Spleen (tissue), 11 donors: Measurements from ENCODE around the gene ENGASE. TPM values are rescaled to one million over a fixed set of nuclear protein-coding genes. Genes with fewer than 3 reads are reported as not detected.

Experiments
- DNase-seq: peaks from one replicate; pipeline ENCODE4 v3.0.0-alpha.2; 2020
- H3K27ac ChIP-seq, 8 donors: fragments of 200-600 bp; sonication (generic) in 7 of 8; 1 replicate in 4 of 8; 2 replicates in 4 of 8; pipeline versions ENCODE4 v1.5.0 to v1.8.0; 2016 to 2021; ENCODE audit warnings: inconsistent platforms in 4 of 8, mild to moderate bottlenecking in 4 of 8, moderate library complexity in 1 of 8
- H3K27me3 ChIP-seq, 7 donors: fragments of 200-600 bp; sonication (generic) in 6 of 7; replicated peaks in 1 of 7; 1 replicate in 4 of 7; 2 replicates in 3 of 7; pipeline versions ENCODE4 v1.5.0 to v1.8.0; 2016 to 2021; ENCODE audit warnings: inconsistent platforms in 3 of 7, mild to moderate bottlenecking in 1 of 7
- H3K36me3 ChIP-seq, 6 donors: fragments of 200-600 bp; sonication (generic) in 5 of 6; 1 replicate in 4 of 6; 2 replicates in 2 of 6; pipeline versions ENCODE4 v1.5.0 to v1.8.0; 2016 to 2021; ENCODE audit warnings: inconsistent platforms in 2 of 6
- H3K4me1 ChIP-seq, 6 donors: fragments of 200-600 bp; sonication (generic) in 5 of 6; 1 replicate in 3 of 6; 2 replicates in 3 of 6; pipeline versions ENCODE4 v1.5.0 to v1.8.0; 2016 to 2021; ENCODE audit warnings: inconsistent platforms in 3 of 6
- H3K4me3 ChIP-seq, 8 donors: fragments of 200-600 bp; sonication (generic) in 7 of 8; 1 replicate in 4 of 8; 2 replicates in 4 of 8; pipeline versions ENCODE4 v1.5.0 to v1.8.0; 2016 to 2021; ENCODE audit warnings: inconsistent platforms in 4 of 8, mild to moderate bottlenecking in 4 of 8, moderate library complexity in 2 of 8
- H3K9me3 ChIP-seq, 8 donors: fragments of 200-600 bp; sonication (generic) in 7 of 8; 1 replicate in 4 of 8; 2 replicates in 4 of 8; pipeline versions ENCODE4 v1.5.0 to v1.8.0; 2016 to 2021; ENCODE audit warnings: inconsistent platforms in 4 of 8
- POLR2A ChIP-seq, 3 donors: fragments of 450-650 bp; IDR thresholded peaks; one replicate each; pipeline ENCODE4 v1.5.1; 2017; ENCODE audit warnings: antibody characterized with exemption in 3 of 3, mild to moderate bottlenecking in 1 of 3
- POLR2AphosphoS5 ChIP-seq, 3 donors: sonication (generic); formaldehyde crosslinking; IDR thresholded peaks; one replicate each; pipeline ENCODE4 v1.5.1; 2017; ENCODE audit warnings: antibody characterized with exemption in 3 of 3
- WGBS, 5 donors: extraction: QIAGEN DNeasy Blood & Tissue Kit in 3 of 5; methylation state at CpG; one replicate each; pipeline versions ENCODE4 v1.1.5 to v1.1.7; 2013 to 2018; 5-methylcytosine and 5-hydroxymethylcytosine counted together
- intact Hi-C: fragments of 100-400 bp; cut with DNase I; formaldehyde crosslinking; loops from one replicate; pipeline ENCODE4 v1.15.0; 2023; ENCODE audit warnings: low total_unique reads
- polyA plus RNA-seq, 3 donors: library from polyadenylated mRNA; stranded (reverse); fragments of 200-250 nt; gene quantifications; one replicate each; pipeline ENCODE4 v1.2.1, GENCODE V29; 2013
- total RNA-seq, 7 donors: library from RNA; depleted of rRNA in 3 of 7; stranded (reverse); fragments of >200 nt in 3 of 7; fragmentation: NEBNext Ultra II Directional in 4 of 7; extraction: Animal tissue kit (Norgen Biotek cat#: 25700) in 4 of 7; gene quantifications; one replicate each; pipeline versions ENCODE4 v1.1.0 to v1.2.1, GENCODE V29; 2016 to 2021
- TF ChIP-seq, protein P1 (sequence below), 11 experiments: fragments of 200-600 bp in 7 of 11; fragments of 450-650 bp in 4 of 11; sonication (generic) in 4 of 11; IDR thresholded peaks in 8 of 11; conservative IDR thresholded peaks in 3 of 11; 1 replicate in 7 of 11; 2 replicates in 4 of 11; pipeline versions ENCODE4 v1.4.0 to v1.8.0; 2016 to 2021; ENCODE audit warnings: antibody characterized with exemption in 11 of 11, inconsistent platforms in 4 of 11, mild to moderate bottlenecking in 1 of 11
- donor health status: healthy with polysubstance abuse.
- donor health status: DM: no; HTN: no; CAD: no; lungs with moderate emphysema.
- donor health status: DM: no; HTN: no; CAD: no.
- donor health status: Bipolar disorder and iron deficiency.
- donor health status: healthy.
- donor health status: DM: no; HTN: no; CAD: no.
- donor health status: DM: yes; HTN: yes; CAD: no.

The ENGASE gene
- total and polyA plus RNA-seq, 10 donors: 25.0 to 148 (median 93.2) TPM

DNA sequence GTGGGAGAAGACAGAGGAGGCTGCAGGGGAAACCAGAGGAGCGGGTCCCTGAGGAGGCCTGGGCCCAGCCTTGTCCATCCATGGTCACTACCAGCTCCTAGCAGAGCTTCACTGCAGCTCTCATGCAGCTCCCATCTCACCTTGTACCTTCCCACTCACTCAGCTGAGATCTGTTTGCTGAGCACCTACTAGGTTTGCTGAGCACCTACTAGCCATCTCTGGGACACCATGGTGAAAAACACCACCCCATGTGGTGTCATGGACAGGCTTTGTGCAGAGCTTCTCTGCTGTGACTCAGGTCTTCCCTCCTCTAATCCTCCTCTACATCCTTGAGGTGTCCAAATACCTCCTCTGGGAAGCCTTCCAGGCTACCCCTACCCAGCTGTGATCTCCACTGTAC is 58.6 kb downstream of the ENGASE start:
- TF ChIP-seq, protein P1, sequence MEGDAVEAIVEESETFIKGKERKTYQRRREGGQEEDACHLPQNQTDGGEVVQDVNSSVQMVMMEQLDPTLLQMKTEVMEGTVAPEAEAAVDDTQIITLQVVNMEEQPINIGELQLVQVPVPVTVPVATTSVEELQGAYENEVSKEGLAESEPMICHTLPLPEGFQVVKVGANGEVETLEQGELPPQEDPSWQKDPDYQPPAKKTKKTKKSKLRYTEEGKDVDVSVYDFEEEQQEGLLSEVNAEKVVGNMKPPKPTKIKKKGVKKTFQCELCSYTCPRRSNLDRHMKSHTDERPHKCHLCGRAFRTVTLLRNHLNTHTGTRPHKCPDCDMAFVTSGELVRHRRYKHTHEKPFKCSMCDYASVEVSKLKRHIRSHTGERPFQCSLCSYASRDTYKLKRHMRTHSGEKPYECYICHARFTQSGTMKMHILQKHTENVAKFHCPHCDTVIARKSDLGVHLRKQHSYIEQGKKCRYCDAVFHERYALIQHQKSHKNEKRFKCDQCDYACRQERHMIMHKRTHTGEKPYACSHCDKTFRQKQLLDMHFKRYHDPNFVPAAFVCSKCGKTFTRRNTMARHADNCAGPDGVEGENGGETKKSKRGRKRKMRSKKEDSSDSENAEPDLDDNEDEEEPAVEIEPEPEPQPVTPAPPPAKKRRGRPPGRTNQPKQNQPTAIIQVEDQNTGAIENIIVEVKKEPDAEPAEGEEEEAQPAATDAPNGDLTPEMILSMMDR (IDR thresholded peaks at IDR 0.05 in 8 of 11, conservative IDR thresholded peaks at IDR 0.05 in 3 of 11): no peak
- TF ChIP-seq POLR2A (IDR thresholded peaks at IDR 0.05) (no peak), POLR2AphosphoS5 (IDR thresholded peaks at IDR 0.05) (no peak)

DNA sequence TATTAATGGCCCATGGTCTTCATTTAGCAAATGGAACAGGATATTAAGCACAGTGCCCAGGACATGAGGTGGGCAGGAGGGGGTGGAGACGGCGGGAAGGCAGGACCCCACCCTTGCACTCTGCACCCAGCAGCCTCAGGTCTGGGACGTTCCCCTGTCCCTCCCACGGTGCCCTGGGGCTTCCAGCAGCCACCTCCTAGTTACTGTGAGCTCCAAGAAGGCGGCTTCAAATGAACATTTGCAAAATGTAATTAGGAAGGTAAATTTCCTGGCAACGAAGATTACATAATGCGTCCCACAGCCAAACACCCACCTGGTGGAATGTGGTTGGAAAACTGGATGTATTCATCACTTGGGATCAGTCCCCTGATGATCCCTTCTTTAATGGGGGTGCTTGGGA is 59.4 kb downstream of the ENGASE start:
- Histone ChIP-seq H3K4me3 (no peak overlapping the region), H3K9me3 (no peaks in the 10 kb centered on the region), H3K36me3 (no peaks in the 10 kb centered on the region), H3K27me3 (peaks cover 0 to 95% (median 15%) of the 10 kb centered on the region in 7 donors), H3K27ac (no peak overlapping the region), H3K4me1 (peaks cover 0 to 8% (median 0%) of the 10 kb centered on the region in 6 donors)
- no peak for TF ChIP-seq POLR2AphosphoS5 (IDR thresholded peaks at IDR 0.05)
- no peak for TF ChIP-seq POLR2A (IDR thresholded peaks at IDR 0.05)
- TF ChIP-seq, protein P1 (IDR thresholded peaks at IDR 0.05 in 8 of 11, conservative IDR thresholded peaks at IDR 0.05 in 3 of 11): no peak
- DNase-seq: no peak
- intact Hi-C loops: no loop called here
- 67 to 82% (median 79%) methylated on average over 6 to 7 of the region's 7 CpGs for WGBS, 5 donors

More for the DNA sequence above, 58.6 kb downstream of the ENGASE start:
- no peak overlapping the region for H3K27ac ChIP-seq
- H3K9me3 ChIP-seq: no peaks in the 10 kb centered on the region
- peaks cover 0 to 98% (median 15%) of the 10 kb centered on the region in 7 donors for H3K27me3 ChIP-seq
- H3K36me3 ChIP-seq: no peaks in the 10 kb centered on the region
- WGBS, 5 donors: 82 to 92% (median 86%) methylated on average over 1 of the region's 1 CpG
- intact Hi-C loops: no loop called here
- H3K4me3 ChIP-seq: no peak overlapping the region
- no peak for DNase-seq
- peaks cover 0 to 8% (median 0%) of the 10 kb centered on the region in 6 donors for H3K4me1 ChIP-seq

DNA sequence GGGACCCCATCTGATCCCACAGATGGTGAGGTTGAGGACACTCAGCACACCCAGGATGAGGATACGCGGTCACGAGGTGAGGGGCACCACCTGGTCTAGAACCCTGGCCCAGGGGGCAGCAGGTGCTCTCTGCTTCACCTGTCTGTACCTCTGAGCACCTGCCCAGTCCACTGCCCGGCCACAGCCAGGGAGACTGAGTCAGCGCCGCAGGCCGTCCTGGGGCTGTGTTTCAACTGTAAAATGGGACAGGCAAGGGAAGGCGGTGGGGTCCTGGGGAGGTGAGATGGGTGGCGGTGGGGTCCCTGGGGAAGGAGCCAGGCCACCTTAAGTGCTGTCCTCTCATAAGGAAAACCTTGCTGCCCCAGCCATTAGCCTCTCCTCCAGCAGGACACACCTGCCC is 60.4 kb downstream of the ENGASE start:
- TF ChIP-seq, protein P1 (IDR thresholded peaks at IDR 0.05 in 8 of 11, conservative IDR thresholded peaks at IDR 0.05 in 3 of 11): no peak
- TF ChIP-seq POLR2AphosphoS5 (IDR thresholded peaks at IDR 0.05): no peak
- no peak for TF ChIP-seq POLR2A (IDR thresholded peaks at IDR 0.05)
- Histone ChIP-seq H3K4me3 (no peak overlapping the region), H3K27ac (no peak overlapping the region), H3K4me1 (peaks cover 0 to 8% (median 0%) of the 10 kb centered on the region in 6 donors), H3K9me3 (no peaks in the 10 kb centered on the region), H3K27me3 (peaks cover 0 to 94% (median 15%) of the 10 kb centered on the region in 7 donors), H3K36me3 (no peaks in the 10 kb centered on the region)
- DNase-seq: no peak
- intact Hi-C loops: no loop called here
- 86 to 95% (median 91%) methylated on average over 5 to 9 of the region's 9 CpGs for WGBS, 5 donors

DNA sequence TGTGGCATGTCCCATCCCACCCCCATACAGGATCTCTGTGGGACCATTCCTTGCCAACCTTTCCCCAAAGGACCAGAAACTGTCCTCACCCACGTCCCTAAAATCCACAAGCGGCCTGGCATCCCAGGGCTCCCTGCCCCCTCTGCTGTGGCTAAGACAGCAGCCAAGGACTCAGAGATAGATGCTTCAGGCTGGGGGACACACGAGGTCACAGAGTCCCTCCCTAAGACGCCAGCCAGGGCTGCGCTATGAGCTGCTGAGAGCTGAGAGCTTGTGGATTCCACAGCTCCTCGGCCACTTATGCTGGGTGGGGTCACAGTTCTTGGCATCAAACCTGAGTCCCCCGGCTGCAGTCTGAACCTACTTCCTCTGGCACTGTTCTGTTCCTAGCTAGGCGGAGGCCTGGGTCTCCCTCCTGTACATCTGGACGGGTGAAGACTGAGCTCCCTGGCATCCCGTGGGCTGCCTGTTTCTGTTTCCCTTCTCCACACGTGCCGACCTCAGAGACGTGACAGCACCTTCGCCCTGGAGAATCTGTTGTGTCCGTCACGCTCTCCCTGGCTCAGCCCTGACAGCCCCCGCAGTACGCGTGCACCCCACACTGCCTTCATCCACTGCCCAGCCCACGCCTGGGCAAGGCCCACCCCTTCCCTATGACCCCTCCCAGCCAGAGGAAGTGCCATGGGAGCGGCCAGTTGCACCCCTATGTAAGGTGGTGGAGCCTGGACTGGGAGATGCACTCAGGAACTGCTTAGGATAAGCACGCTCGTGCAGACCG is 61.2 kb downstream of the ENGASE start:
- no peak overlapping the region for H3K27ac ChIP-seq
- no peak for TF ChIP-seq POLR2AphosphoS5 (IDR thresholded peaks at IDR 0.05)
- TF ChIP-seq, protein P1 (IDR thresholded peaks at IDR 0.05 in 8 of 11, conservative IDR thresholded peaks at IDR 0.05 in 3 of 11): no peak
- no peak for TF ChIP-seq POLR2A (IDR thresholded peaks at IDR 0.05)
- peaks cover 0 to 8% (median 0%) of the 10 kb centered on the region in 6 donors for H3K4me1 ChIP-seq
- no peaks in the 10 kb centered on the region for H3K36me3 ChIP-seq
- WGBS, 5 donors: 54 to 65% (median 63%) methylated on average over 21 to 24 of the region's 24 CpGs
- H3K4me3 ChIP-seq: no peak overlapping the region
- no peak for DNase-seq
- no peaks in the 10 kb centered on the region for H3K9me3 ChIP-seq
- peaks cover 0 to 94% (median 15%) of the 10 kb centered on the region in 7 donors for H3K27me3 ChIP-seq
- intact Hi-C loops: no loop called here
